CD4-positive, alpha-beta memory T cell (primary cell): ENCODE results near the gene RPAP3. TPM values are rescaled to one million over a fixed set of nuclear protein-coding genes. Genes with fewer than 3 reads are reported as not detected.

ENCODE experiments used
- CTCF ChIA-PET: fragments of 350-600 bp; sonication (Branson Sonifier 250); formaldehyde crosslinking; loops from one replicate; lab custom pipeline; 2021; ENCODE audit warnings: inconsistent platforms; ENCODE audit not compliant: partially characterized antibody; lab: Charles Lee
- POLR2A ChIA-PET: fragments of 350-600 bp; sonication (Branson Sonifier 250); formaldehyde crosslinking; loops from one replicate; lab custom pipeline; 2021; ENCODE audit not compliant: partially characterized antibody; lab: Charles Lee
- DNase-seq, 5 donors: peaks; one replicate each; pipeline versions ENCODE4 v3.0.0 to v3.0.0-alpha.2; 2020 to 2022; ENCODE audit warnings: mixed read lengths in 1 of 5
- H3K27ac ChIP-seq: one replicate; pipeline ENCODE4 v1.7.0; 2013; ENCODE audit warnings: low read depth, low read length
- H3K27me3 ChIP-seq: 2 replicates; pipeline ENCODE4 v1.7.0; 2013; ENCODE audit warnings: mild to moderate bottlenecking, low read length, moderate library complexity; ENCODE audit not compliant: insufficient read depth
- H3K36me3 ChIP-seq: 2 replicates; pipeline ENCODE4 v1.7.0; 2013; ENCODE audit warnings: mild to moderate bottlenecking, low read length, moderate library complexity; ENCODE audit not compliant: insufficient read depth
- H3K4me1 ChIP-seq: 2 replicates; pipeline ENCODE4 v1.7.0; 2013; ENCODE audit warnings: mild to moderate bottlenecking, low read length, moderate library complexity; ENCODE audit not compliant: insufficient read depth
- H3K4me3 ChIP-seq, 2 donors: one replicate each; pipeline ENCODE4 v1.7.0; 2013; ENCODE audit warnings: low read length in 2 of 2, mild to moderate bottlenecking in 1 of 2
- H3K9me3 ChIP-seq, 2 donors: one replicate each; pipeline ENCODE4 v1.7.0; 2013; ENCODE audit warnings: low read length in 2 of 2, control low read depth in 1 of 2; ENCODE audit not compliant: control insufficient read depth in 1 of 2
- H3K27ac Mint-ChIP-seq, 7 donors: one replicate each; pipeline ENCODE4 v1.8.0; 2020 to 2021; ENCODE audit warnings: mixed read lengths in 7 of 7, mild to moderate bottlenecking in 6 of 7, inconsistent platforms in 3 of 7, moderate library complexity in 3 of 7
- H3K27me3 Mint-ChIP-seq, 2 donors: one replicate each; pipeline ENCODE4 v1.8.0; 2020 to 2021; ENCODE audit warnings: mixed read lengths in 2 of 2
- H3K36me3 Mint-ChIP-seq, 2 donors: one replicate each; pipeline ENCODE4 v1.8.0; 2020 to 2021; ENCODE audit warnings: mixed read lengths in 2 of 2, inconsistent platforms in 1 of 2, mild to moderate bottlenecking in 1 of 2
- H3K4me1 Mint-ChIP-seq, 4 donors: one replicate each; pipeline ENCODE4 v1.8.0; 2020 to 2021; ENCODE audit warnings: mixed read lengths in 4 of 4, mild to moderate bottlenecking in 1 of 4
- H3K4me3 Mint-ChIP-seq, 8 donors: one replicate each; pipeline ENCODE4 v1.8.0; 2020 to 2021; ENCODE audit warnings: mixed read lengths in 8 of 8, mild to moderate bottlenecking in 7 of 8, moderate library complexity in 6 of 8, inconsistent platforms in 3 of 8
- H3K9me3 Mint-ChIP-seq, 8 donors: one replicate each; pipeline ENCODE4 v1.8.0; 2020 to 2021; ENCODE audit warnings: mixed read lengths in 8 of 8, mild to moderate bottlenecking in 5 of 8, inconsistent platforms in 3 of 8, moderate library complexity in 1 of 8
- intact Hi-C: fragments of 100-400 bp; cut with micrococcal nuclease; formaldehyde crosslinking; loops from one replicate; pipeline ENCODE4 v1.15.1; 2023
- polyA plus RNA-seq, 2 donors: library from polyadenylated mRNA; unstranded; fragments of 300-500 nt; fragmentation: Illumina TruSeq; gene quantifications; one replicate each; pipeline ENCODE4 v1.2.3, GENCODE V29; 2021
- total RNA-seq, 2 experiments: library from RNA; stranded (reverse); gene quantifications; one replicate each; pipeline ENCODE4 v1.2.3, GENCODE V29; 2021

Gene RPAP3
- total and polyA plus RNA-seq, 4 experiments from 2014 or later = 32.1 to 41.8 (median 37.1) TPM

GRCh38 chr12:47746523-47746922, 40.7 kb upstream of the RPAP3 start:
- ChIA-PET CTCF (interaction anchor here (1.0 to 13.8 kb wide), 6 partner anchors 11 to 95 kb away, joined by 3 to 671 read pairs (median 8); partner anchors contain the start of genes RAPGEF3 and SLC48A1), POLR2A (no interaction called here)
- H3K9me3 ChIP-seq = no peaks in the 10 kb centered on the region
- H3K27me3 ChIP-seq = no peaks in the 10 kb centered on the region
- Mint-ChIP-seq H3K27me3 (peaks cover 0 to 5% of the 10 kb centered on the region in 2 donors), H3K9me3 (no peaks in the 10 kb centered on the region), H3K36me3 (no peaks in the 10 kb centered on the region), H3K27ac (no peak overlapping the region), H3K4me1 (peaks cover 13 to 31% (median 20%) of the 10 kb centered on the region in 4 donors), H3K4me3 (no peak overlapping the region)
- no peak overlapping the region for H3K4me3 ChIP-seq
- peaks cover 12% of the 10 kb centered on the region for H3K4me1 ChIP-seq
- DNase-seq = no peak
- no peak overlapping the region for H3K27ac ChIP-seq
- H3K36me3 ChIP-seq = no peaks in the 10 kb centered on the region
- intact Hi-C loops = no loop called here

DNA sequence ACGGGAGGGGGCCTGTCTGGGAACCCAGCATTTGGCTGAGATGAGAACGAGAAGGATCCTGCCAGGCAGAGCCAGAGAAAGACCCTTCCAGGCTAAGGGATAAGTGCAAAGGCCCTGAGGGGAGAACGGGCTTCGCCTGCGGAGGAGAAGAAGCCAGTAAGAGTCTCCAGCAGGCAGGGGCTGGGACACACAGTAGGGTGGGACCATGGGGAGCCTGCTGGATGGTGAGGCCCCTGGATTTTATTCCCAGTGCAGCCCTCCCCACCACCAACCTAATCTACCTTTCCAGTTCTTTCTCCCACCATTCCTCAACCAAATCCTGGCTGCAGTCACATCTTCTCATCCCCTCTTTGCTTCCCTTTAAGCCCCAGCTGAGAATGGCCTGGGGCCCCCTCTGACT, 40.2 kb upstream of the RPAP3 start:
- DNase-seq = no peak
- Mint-ChIP-seq H3K9me3 (no peaks in the 10 kb centered on the region), H3K27me3 (peaks cover 0 to 5% of the 10 kb centered on the region in 2 donors), H3K27ac (no peak overlapping the region), H3K4me1 (peaks cover 18 to 35% (median 24%) of the 10 kb centered on the region in 4 donors), H3K36me3 (no peaks in the 10 kb centered on the region), H3K4me3 (no peak overlapping the region)
- Histone ChIP-seq H3K4me3 (no peak overlapping the region), H3K27ac (no peak overlapping the region), H3K9me3 (no peaks in the 10 kb centered on the region), H3K27me3 (no peaks in the 10 kb centered on the region), H3K36me3 (no peaks in the 10 kb centered on the region), H3K4me1 (peaks cover 16% of the 10 kb centered on the region)
- ChIA-PET POLR2A (interaction anchor here (1.3 kb wide), 1 partner anchor 8 kb away, joined by 3 read pairs; no protein-coding TSS in a partner anchor), CTCF (interaction anchor here (1.0 to 13.8 kb wide), 4 partner anchors 12 to 90 kb away, joined by 3 to 671 read pairs (median 139); partner anchors contain the start of genes RAPGEF3 and SLC48A1)
- intact Hi-C loops = no loop called here

DNA sequence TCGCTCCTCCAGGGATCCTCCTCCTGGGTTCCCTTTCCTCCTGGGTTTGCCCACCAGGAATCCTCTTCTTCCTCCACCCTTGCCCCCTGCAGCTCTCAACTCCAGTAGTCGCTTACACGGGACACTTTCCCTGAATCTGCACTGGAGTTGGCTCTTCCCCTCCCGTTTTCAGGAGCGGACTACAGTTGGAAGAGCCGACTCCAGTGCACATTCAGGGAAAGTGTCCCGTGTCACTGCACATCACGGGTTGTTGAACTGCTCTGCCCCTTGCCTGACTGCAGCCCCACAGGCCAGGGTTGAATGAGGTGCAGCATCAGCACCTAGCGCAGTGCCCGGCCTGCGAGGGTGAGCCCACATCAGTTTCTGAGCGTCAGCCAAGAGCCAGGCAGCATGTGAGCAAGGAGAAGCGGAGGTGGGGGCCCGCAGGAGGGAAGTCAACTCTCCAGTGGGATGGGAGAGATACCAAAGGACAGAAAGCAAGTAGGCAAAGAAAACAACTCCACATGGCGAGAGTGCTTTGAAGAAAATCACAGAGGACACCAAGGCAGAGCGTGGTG, 39.7 kb upstream of the RPAP3 start:
- intact Hi-C loops = loop anchor here (2.0 kb wide), 1 partner anchor 13 kb away; the partner anchor contains the start of gene RAPGEF3
- no peak for DNase-seq
- no peak overlapping the region for H3K27ac Mint-ChIP-seq
- H3K9me3 Mint-ChIP-seq = no peaks in the 10 kb centered on the region
- H3K4me3 Mint-ChIP-seq = no peak overlapping the region
- H3K4me1 Mint-ChIP-seq = peaks cover 19 to 40% (median 27%) of the 10 kb centered on the region in 4 donors
- H3K27me3 Mint-ChIP-seq = peaks cover 0 to 5% of the 10 kb centered on the region in 2 donors
- no peaks in the 10 kb centered on the region for H3K36me3 ChIP-seq
- no peak overlapping the region for H3K27ac ChIP-seq
- H3K36me3 Mint-ChIP-seq = no peaks in the 10 kb centered on the region
- no peak overlapping the region for H3K4me3 ChIP-seq
- H3K9me3 ChIP-seq = no peaks in the 10 kb centered on the region
- ChIA-PET POLR2A (interaction anchor here (1.3 to 1.8 kb wide), 2 partner anchors 9 to 74 kb away, joined by 3 to 4 read pairs; partner anchors contain the start of gene HDAC7), CTCF (interaction anchor here (1.0 to 13.8 kb wide), 9 partner anchors 12 to 90 kb away, joined by 3 to 671 read pairs (median 96); partner anchors contain the start of genes HDAC7, RAPGEF3 and SLC48A1)
- no peaks in the 10 kb centered on the region for H3K27me3 ChIP-seq
- peaks cover 22% of the 10 kb centered on the region for H3K4me1 ChIP-seq

DNA sequence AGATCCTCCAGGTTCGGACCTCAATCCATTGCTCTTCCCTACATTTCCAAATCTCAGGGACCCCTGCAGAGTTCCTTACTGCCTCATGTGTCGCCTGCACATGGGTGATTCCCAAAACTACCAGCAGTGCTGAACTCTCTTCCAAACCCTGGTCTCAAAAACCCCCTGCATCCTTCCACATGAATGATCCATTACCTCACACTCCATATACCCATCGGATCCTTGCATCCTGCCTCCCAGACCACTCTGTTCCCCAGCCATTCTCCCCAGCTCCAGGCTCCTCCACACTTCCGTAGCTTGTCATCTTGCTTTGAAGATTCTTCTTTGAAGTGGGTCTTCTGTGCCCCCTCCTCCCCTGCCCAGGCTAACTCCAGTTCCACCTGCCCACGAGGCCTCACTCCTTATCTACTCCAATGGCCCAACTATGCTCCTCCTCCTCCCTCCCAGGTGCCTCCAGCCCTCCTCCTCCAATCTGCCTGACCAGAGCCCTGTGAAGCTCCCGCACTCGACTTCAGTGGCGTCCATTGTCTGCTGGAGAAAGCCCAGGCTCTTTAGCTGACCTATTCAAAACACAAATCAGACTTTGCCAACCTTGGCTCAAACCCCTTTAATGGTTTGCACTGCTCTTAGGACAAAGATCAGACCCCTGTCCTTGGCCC, 39.1 kb upstream of the RPAP3 start:
- DNase-seq = no peak
- ChIA-PET POLR2A (interaction anchor here (1.2 to 4.7 kb wide), 7 partner anchors 10 to 94 kb away, joined by 3 to 29 read pairs (median 6); partner anchors contain the start of genes HDAC7, RAPGEF3 and SLC48A1), CTCF (interaction anchor here (1.0 to 13.8 kb wide), 20 partner anchors 13 to 101 kb away, joined by 3 to 671 read pairs (median 6); partner anchors contain the start of genes ENDOU, HDAC7, RAPGEF3 and RPAP3)
- no peaks in the 10 kb centered on the region for H3K36me3 ChIP-seq
- H3K27me3 ChIP-seq = no peaks in the 10 kb centered on the region
- H3K27ac ChIP-seq = no peak overlapping the region
- H3K4me3 ChIP-seq = no peak overlapping the region
- Mint-ChIP-seq H3K4me3 (no peak overlapping the region), H3K36me3 (no peaks in the 10 kb centered on the region), H3K9me3 (no peaks in the 10 kb centered on the region), H3K27me3 (peaks cover 0 to 5% of the 10 kb centered on the region in 2 donors), H3K27ac (peak overlapping the region in 1 of 7 donors; percentile 57), H3K4me1 (peaks cover 19 to 47% (median 32%) of the 10 kb centered on the region in 4 donors)
- peaks cover 25% of the 10 kb centered on the region for H3K4me1 ChIP-seq
- H3K9me3 ChIP-seq = no peaks in the 10 kb centered on the region
- intact Hi-C loops = loop anchor here (1.0 to 2.0 kb wide), 3 partner anchors 14 to 34 kb away; partner anchors contain the start of gene RAPGEF3

DNA sequence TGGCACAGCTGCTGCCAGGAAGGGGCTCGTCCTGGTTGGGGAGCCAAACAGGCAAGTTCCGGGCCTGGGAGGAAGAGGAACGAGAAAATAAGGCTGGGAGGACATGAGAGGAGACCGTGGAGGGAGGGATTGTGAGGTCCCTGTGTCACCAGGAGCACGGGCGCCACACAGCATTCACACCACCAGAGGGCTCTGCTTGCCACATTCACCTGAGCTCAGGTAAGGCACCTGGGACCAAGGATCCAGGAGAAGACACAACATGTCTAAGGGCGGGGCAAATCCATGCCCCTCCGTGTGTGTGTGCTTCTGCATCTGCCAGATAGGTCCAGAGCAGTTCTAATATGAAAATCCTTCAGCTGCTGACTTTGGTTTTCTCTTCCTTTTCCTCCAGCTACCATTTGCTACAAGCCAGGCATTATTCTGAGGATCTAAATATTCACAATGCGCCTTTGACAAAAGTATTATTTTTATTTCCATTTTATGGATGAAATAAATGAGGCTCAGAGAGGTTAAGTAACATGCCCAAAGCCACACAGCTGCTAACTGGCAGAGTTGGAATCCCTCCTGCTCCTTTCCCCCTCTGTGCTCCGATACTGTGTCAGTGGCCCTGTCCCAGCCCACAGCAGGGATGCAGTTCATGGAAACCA, 38.3 kb upstream of the RPAP3 start:
- no peak overlapping the region for H3K4me3 ChIP-seq
- ChIA-PET POLR2A (interaction anchor here (1.1 to 4.7 kb wide), 11 partner anchors 11 to 95 kb away, joined by 3 to 29 read pairs (median 6); partner anchors contain the start of genes HDAC7, RAPGEF3, RPAP3 and SLC48A1), CTCF (interaction anchor here (1.0 to 13.8 kb wide), 26 partner anchors 12 to 413 kb away, joined by 3 to 671 read pairs (median 6); partner anchors contain the start of genes ASB8, ENDOU, HDAC7 and RAPGEF3)
- Mint-ChIP-seq H3K4me1 (peaks cover 19 to 49% (median 36%) of the 10 kb centered on the region in 4 donors), H3K4me3 (no peak overlapping the region), H3K9me3 (no peaks in the 10 kb centered on the region), H3K27ac (peak overlapping the region in 2 of 7 donors; percentile 21 to 42), H3K27me3 (peaks cover 0 to 5% of the 10 kb centered on the region in 2 donors), H3K36me3 (no peaks in the 10 kb centered on the region)
- H3K27ac ChIP-seq = no peak overlapping the region
- intact Hi-C loops = loop anchor here (1.0 to 2.0 kb wide), 3 partner anchors 15 to 35 kb away; partner anchors contain the start of gene RAPGEF3
- H3K4me1 ChIP-seq = peaks cover 29% of the 10 kb centered on the region
- H3K27me3 ChIP-seq = no peaks in the 10 kb centered on the region
- H3K9me3 ChIP-seq = no peaks in the 10 kb centered on the region
- no peaks in the 10 kb centered on the region for H3K36me3 ChIP-seq
- DNase-seq = peak; percentile 52 to 69 (median 61)

- peaks cover 0 to 4% of the 10 kb centered on the region in 2 donors for H3K27me3 Mint-ChIP-seq
- Histone ChIP-seq H3K27me3 (no peaks in the 10 kb centered on the region), H3K27ac (no peak overlapping the region), H3K36me3 (no peaks in the 10 kb centered on the region), H3K4me3 (no peak overlapping the region), H3K9me3 (no peaks in the 10 kb centered on the region), H3K4me1 (peaks cover 29% of the 10 kb centered on the region)
- intact Hi-C loops = no loop called here
- H3K4me3 Mint-ChIP-seq = no peak overlapping the region
- no peaks in the 10 kb centered on the region for H3K36me3 Mint-ChIP-seq
- POLR2A ChIA-PET = interaction anchor here (1.1 to 4.7 kb wide), 12 partner anchors 12 to 95 kb away, joined by 3 to 29 read pairs (median 8); partner anchors contain the start of genes HDAC7, RPAP3 and SLC48A1
- H3K27ac Mint-ChIP-seq = peak overlapping the region in 1 of 7 donors; percentile 21
- H3K9me3 Mint-ChIP-seq = no peaks in the 10 kb centered on the region
- CTCF ChIA-PET = interaction anchor here (0.6 to 13.8 kb wide), 40 partner anchors 12 to 1328 kb away, joined by 3 to 671 read pairs (median 6); partner anchors contain the start of genes ASB8, ENDOU, HDAC7 and RAPGEF3
- DNase-seq = no peak
- peaks cover 19 to 52% (median 39%) of the 10 kb centered on the region in 4 donors for H3K4me1 Mint-ChIP-seq
Observed at GRCh38 chr12:47743311-47743860, 37.6 kb upstream of the RPAP3 start.
